ENCODE data around the gene SCN1B. TPM values are rescaled to one million over a fixed set of nuclear protein-coding genes. Genes with fewer than 3 reads are reported as not detected.

Gene SCN1B
- total and polyA plus RNA-seq, 10 of the 15 experiments (the other 5 are each of a cell fraction or from before 2014, with no cell fraction given) = 0.04 to 0.54 (median 0.11) TPM; not detected in 3

GRCh38 chr19:34999498-35000337 lies 30.6 kb upstream of the SCN1B start, which contains the start of gene GRAMD1A (continued):
- TF ChIP-seq FOS (IDR thresholded peaks at IDR 0.05; ENCODE audit: borderline replicate concordance, extremely low read depth, insufficient read length) = no peak
- TF ChIP-seq, protein P1, sequence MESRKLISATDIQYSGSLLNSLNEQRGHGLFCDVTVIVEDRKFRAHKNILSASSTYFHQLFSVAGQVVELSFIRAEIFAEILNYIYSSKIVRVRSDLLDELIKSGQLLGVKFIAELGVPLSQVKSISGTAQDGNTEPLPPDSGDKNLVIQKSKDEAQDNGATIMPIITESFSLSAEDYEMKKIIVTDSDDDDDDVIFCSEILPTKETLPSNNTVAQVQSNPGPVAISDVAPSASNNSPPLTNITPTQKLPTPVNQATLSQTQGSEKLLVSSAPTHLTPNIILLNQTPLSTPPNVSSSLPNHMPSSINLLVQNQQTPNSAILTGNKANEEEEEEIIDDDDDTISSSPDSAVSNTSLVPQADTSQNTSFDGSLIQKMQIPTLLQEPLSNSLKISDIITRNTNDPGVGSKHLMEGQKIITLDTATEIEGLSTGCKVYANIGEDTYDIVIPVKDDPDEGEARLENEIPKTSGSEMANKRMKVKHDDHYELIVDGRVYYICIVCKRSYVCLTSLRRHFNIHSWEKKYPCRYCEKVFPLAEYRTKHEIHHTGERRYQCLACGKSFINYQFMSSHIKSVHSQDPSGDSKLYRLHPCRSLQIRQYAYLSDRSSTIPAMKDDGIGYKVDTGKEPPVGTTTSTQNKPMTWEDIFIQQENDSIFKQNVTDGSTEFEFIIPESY (IDR thresholded peaks at IDR 0.05) = no peak
- no peak for TF ChIP-seq ETV6 (conservative IDR thresholded peaks at IDR 0.05 in 1 of 2, IDR thresholded peaks at IDR 0.05 in 1 of 2; ENCODE audit: borderline replicate concordance in 1 of 2, low read depth in 1 of 2)
- no peak for TF ChIP-seq CHD4 (IDR thresholded peaks at IDR 0.05)
- TF ChIP-seq ATF7 (IDR thresholded peaks at IDR 0.05; ENCODE audit: low read depth) = peak; percentile 23; the same call in 1 of the 2 replicates
- TF ChIP-seq CEBPB (IDR thresholded peaks at IDR 0.05; ENCODE audit: borderline replicate concordance in 1 of 2, low read depth in 2 of 2, low read length in 2 of 2) = no peak
- TF ChIP-seq NR2C1 (IDR thresholded peaks at IDR 0.05) = no peak
- TF ChIP-seq POLR2AphosphoS2 (IDR thresholded peaks at IDR 0.05; ENCODE audit: low read depth, low read length) = peak; percentile 19; the same call in 1 of the 2 replicates
- no peak for TF ChIP-seq RFX5 (IDR thresholded peaks at IDR 0.05; ENCODE audit: low read depth, low read length)
- no peak for TF ChIP-seq HCFC1 (IDR thresholded peaks at IDR 0.05; ENCODE audit: low read length)
- peak; percentile 30; the same call in 1 of the 2 replicates for TF ChIP-seq ZBTB40 (IDR thresholded peaks at IDR 0.05; ENCODE audit: borderline replicate concordance)
- TF ChIP-seq RB1 (IDR thresholded peaks at IDR 0.05; ENCODE audit: borderline replicate concordance) = no peak
- no peak for TF ChIP-seq ZNF24 (IDR thresholded peaks at IDR 0.05)
- no peak for TF ChIP-seq JUND (IDR thresholded peaks at IDR 0.05; ENCODE audit: low read depth, low read length)
- TF ChIP-seq, protein P2, sequence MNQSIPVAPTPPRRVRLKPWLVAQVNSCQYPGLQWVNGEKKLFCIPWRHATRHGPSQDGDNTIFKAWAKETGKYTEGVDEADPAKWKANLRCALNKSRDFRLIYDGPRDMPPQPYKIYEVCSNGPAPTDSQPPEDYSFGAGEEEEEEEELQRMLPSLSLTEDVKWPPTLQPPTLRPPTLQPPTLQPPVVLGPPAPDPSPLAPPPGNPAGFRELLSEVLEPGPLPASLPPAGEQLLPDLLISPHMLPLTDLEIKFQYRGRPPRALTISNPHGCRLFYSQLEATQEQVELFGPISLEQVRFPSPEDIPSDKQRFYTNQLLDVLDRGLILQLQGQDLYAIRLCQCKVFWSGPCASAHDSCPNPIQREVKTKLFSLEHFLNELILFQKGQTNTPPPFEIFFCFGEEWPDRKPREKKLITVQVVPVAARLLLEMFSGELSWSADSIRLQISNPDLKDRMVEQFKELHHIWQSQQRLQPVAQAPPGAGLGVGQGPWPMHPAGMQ (IDR thresholded peaks at IDR 0.05; ENCODE audit: borderline replicate concordance) = no peak
- no peak for TF ChIP-seq HDAC2 (IDR thresholded peaks at IDR 0.05)
- no peak for TF ChIP-seq POLR2A (IDR thresholded peaks at IDR 0.05; ENCODE audit: low read depth, low read length)
- TF ChIP-seq E4F1 (IDR thresholded peaks at IDR 0.05; ENCODE audit: borderline replicate concordance, partially characterized antibody) = no peak
- TF ChIP-seq ASH2L (IDR thresholded peaks at IDR 0.05; ENCODE audit: borderline replicate concordance, low read depth) = no peak
- TF ChIP-seq TCF3 (IDR thresholded peaks at IDR 0.05; ENCODE audit: borderline replicate concordance, insufficient read depth, low read depth, low read length) = no peak
